HCT116 (cell line): Measurements from ENCODE around the gene KCNE4. TPM values are rescaled to one million over a fixed set of nuclear protein-coding genes. Genes with fewer than 3 reads are reported as not detected.

ENCODE experiments used
- ATAC-seq: fragments of 200-7000 bp; cut with Tn5 transposase; 2 replicates; pipeline ENCODE4 v1.9.1; 2020; ENCODE audit warnings: mild to moderate bottlenecking, moderate library complexity
- BruUV-seq: library from RNA; stranded (reverse); fragments of 400-500 nt; replicated peaks from 2 replicates; lab custom pipeline; 2021; lab: Mats Ljungman, UMichigan
- CTCF ChIA-PET: fragments of 300-600 bp; sonication (Branson Sonifier 250); formaldehyde crosslinking; loops from one replicate; lab custom pipeline; 2021; ENCODE audit warnings: antibody characterized with exemption; lab: Charles Lee
- POLR2A ChIA-PET: fragments of 300-600, 350-600 bp; sonication (Branson Sonifier 250); formaldehyde crosslinking; loops from one replicate; lab custom pipeline; 2021; ENCODE audit warnings: antibody characterized with exemption; lab: Charles Lee
- RAD21 ChIA-PET, 2 experiments: fragments of 300-600 bp; sonication (Branson Sonifier 250); formaldehyde crosslinking; loops; one replicate each; lab custom pipeline; 2023; ENCODE audit warnings: low total read pairs in 2 of 2; ENCODE audit not compliant: uncharacterized antibody in 2 of 2, unreplicated experiment in 2 of 2, low non-redundant PET in 1 of 2; lab: Charles Lee
- DNase-seq: peaks from one replicate; pipeline ENCODE4 v3.0.0-alpha.2; 2010; ENCODE audit warnings: low read depth, low spot score
- H2AFZ ChIP-seq: fragments of 200-600 bp; shearing (Covaris generic), sonication (generic); 2 replicates; pipeline ENCODE4 v1.6.1; 2017; ENCODE audit warnings: low read depth, mixed run types, mixed read lengths, antibody characterized with exemption, low read length; ENCODE audit not compliant: poor library complexity, severe bottlenecking
- H3K27ac ChIP-seq: 2 replicates; pipeline ENCODE4 v1.5.1; 2012; ENCODE audit warnings: low read depth, low read length
- H3K27me3 ChIP-seq: fragments of 200-600 bp; sonication (generic); 2 replicates; pipeline ENCODE4 v1.6.1; 2016; ENCODE audit warnings: mixed run types, low read length, mixed read lengths; ENCODE audit not compliant: insufficient read depth
- H3K36me3 ChIP-seq, 2 experiments: fragments of 200-500 bp in 1 of 2; fragments of 200-600 bp in 1 of 2; sonication (Bioruptor generic) in 1 of 2; sonication (generic) in 1 of 2; 2 replicates each; pipeline versions ENCODE4 v1.5.1 to v1.6.1; 2014 to 2016; ENCODE audit warnings: low read length in 2 of 2, inconsistent platforms in 1 of 2, mixed read lengths in 1 of 2, mixed run types in 1 of 2; ENCODE audit not compliant: insufficient read depth in 2 of 2, control insufficient read depth in 1 of 2
- H3K4me1 ChIP-seq, 2 experiments: fragments of 200-600 bp in 1 of 2; sonication (generic) in 1 of 2; 2 replicates each; pipeline versions ENCODE4 v1.5.1 to v1.6.1; 2012 to 2017; ENCODE audit warnings: low read length in 2 of 2, inconsistent platforms in 1 of 2, mild to moderate bottlenecking in 1 of 2, mixed read lengths in 1 of 2, mixed run types in 1 of 2, moderate library complexity in 1 of 2; ENCODE audit not compliant: insufficient read depth in 2 of 2, control insufficient read depth in 1 of 2
- H3K4me2 ChIP-seq: fragments of 200-600 bp; sonication (generic); 2 replicates; pipeline ENCODE4 v1.6.1; 2017; ENCODE audit warnings: mixed run types, low read length, mixed read lengths
- H3K4me3 ChIP-seq, 2 experiments: fragments of 200-600 bp in 1 of 2; sonication (generic) in 1 of 2; replicated peaks in 1 of 2; 2 replicates each; pipeline ENCODE4 v1.5.1; 2011 to 2016; ENCODE audit warnings: low read length in 2 of 2, control low read depth in 1 of 2, low read depth in 1 of 2, mild to moderate bottlenecking in 1 of 2, mixed read lengths in 1 of 2, mixed run types in 1 of 2
- H3K79me2 ChIP-seq: fragments of 200-600 bp; sonication (generic); 2 replicates; pipeline ENCODE4 v1.6.1; 2017; ENCODE audit warnings: mild to moderate bottlenecking, mixed run types, low read length, moderate library complexity, mixed read lengths; ENCODE audit not compliant: insufficient read depth
- H3K9ac ChIP-seq: fragments of 200-600 bp; sonication (generic); 2 replicates; pipeline ENCODE4 v1.6.1; 2016; ENCODE audit warnings: low read length, mixed read lengths
- H3K9me2 ChIP-seq: fragments of 200-600 bp; sonication (generic), shearing (Covaris generic); 2 replicates; pipeline ENCODE4 v1.6.1; 2017; ENCODE audit warnings: mixed run types, mild to moderate bottlenecking, moderate library complexity; ENCODE audit not compliant: insufficient read depth
- H3K9me3 ChIP-seq, 2 experiments: fragments of 200-500 bp in 1 of 2; fragments of 200-600 bp in 1 of 2; sonication (Bioruptor generic) in 1 of 2; sonication (generic) in 1 of 2; 2 replicates each; pipeline ENCODE4 v1.6.1; 2014 to 2017; ENCODE audit warnings: low read length in 2 of 2, mixed read lengths in 2 of 2, inconsistent platforms in 1 of 2, low read depth in 1 of 2, mild to moderate bottlenecking in 1 of 2, mixed run types in 1 of 2, moderate library complexity in 1 of 2; ENCODE audit not compliant: control insufficient read depth in 1 of 2, insufficient read depth in 1 of 2
- H4K20me1 ChIP-seq: fragments of 200-600 bp; sonication (generic), shearing (Covaris generic); 2 replicates; pipeline ENCODE4 v1.6.1; 2017; ENCODE audit warnings: mixed run types, mild to moderate bottlenecking, moderate library complexity; ENCODE audit not compliant: insufficient read depth
- ATF3 ChIP-seq: IDR thresholded peaks from 2 replicates; pipeline ENCODE4 v1.6.1; 2012
- CBX3 ChIP-seq: IDR thresholded peaks from 2 replicates; pipeline ENCODE4 v1.6.1; 2012; ENCODE audit warnings: low read depth
- CEBPB ChIP-seq: IDR thresholded peaks from 2 replicates; pipeline ENCODE4 v1.6.1; 2012; ENCODE audit warnings: low read depth
- CTCF ChIP-seq, 3 experiments: fragments of 200-600 bp in 1 of 3; sonication (generic) in 1 of 3; IDR thresholded peaks in 2 of 3; conservative IDR thresholded peaks in 1 of 3; 2 replicates each; pipeline ENCODE4 v1.5.1; 2012 to 2017; ENCODE audit warnings: low read depth in 2 of 3, low read length in 2 of 3, antibody characterized with exemption in 1 of 3, borderline replicate concordance in 1 of 3, control low read depth in 1 of 3, mild to moderate bottlenecking in 1 of 3, mixed read lengths in 1 of 3, mixed run types in 1 of 3, moderate library complexity in 1 of 3; ENCODE audit not compliant: insufficient read depth in 1 of 3
- EGR1 ChIP-seq: IDR thresholded peaks from 2 replicates; pipeline ENCODE4 v1.6.1; 2012; ENCODE audit warnings: low read depth
- ELF1 ChIP-seq: IDR thresholded peaks from 2 replicates; pipeline ENCODE4 v1.6.1; 2012; ENCODE audit warnings: low read depth, borderline replicate concordance
- EZH2 ChIP-seq: fragments of 200-600 bp; sonication (generic); IDR thresholded peaks from 2 replicates; pipeline ENCODE4 v1.6.1; 2017; ENCODE audit warnings: antibody characterized with exemption, mixed run types
- EZH2phosphoT487 ChIP-seq: fragments of 200-600 bp; IDR thresholded peaks from 2 replicates; pipeline ENCODE4 v1.6.1; 2018; ENCODE audit warnings: antibody characterized with exemption, borderline replicate concordance
- FOSL1 ChIP-seq: IDR thresholded peaks from 2 replicates; pipeline ENCODE4 v1.6.1; 2012; ENCODE audit warnings: low read depth
- JUND ChIP-seq: IDR thresholded peaks from 2 replicates; pipeline ENCODE4 v1.6.1; 2012
- MAX ChIP-seq: IDR thresholded peaks from 2 replicates; pipeline ENCODE4 v1.6.1; 2012
- POLR2A ChIP-seq: IDR thresholded peaks from 2 replicates; pipeline ENCODE4 v1.7.0; 2011; ENCODE audit warnings: borderline replicate concordance; ENCODE audit not compliant: insufficient read depth, insufficient read length; ENCODE audit errors: extremely low read depth
- RAD21 ChIP-seq: IDR thresholded peaks from 2 replicates; pipeline ENCODE4 v1.6.1; 2012; ENCODE audit warnings: low read depth, mild to moderate bottlenecking
- REST ChIP-seq: IDR thresholded peaks from 2 replicates; pipeline ENCODE4 v1.6.1; 2012; ENCODE audit warnings: low read depth
- SIN3A ChIP-seq: IDR thresholded peaks from 2 replicates; pipeline ENCODE4 v1.6.1; 2012; ENCODE audit warnings: low read depth
- SRF ChIP-seq: IDR thresholded peaks from 2 replicates; pipeline ENCODE4 v1.6.1; 2012; ENCODE audit warnings: low read depth
- YY1 ChIP-seq: IDR thresholded peaks from 2 replicates; pipeline ENCODE4 v1.6.1; 2011; ENCODE audit warnings: low read length, low read depth, moderate library complexity, mild to moderate bottlenecking; ENCODE audit not compliant: insufficient replicate concordance; ENCODE audit errors: extremely low read depth
- ZBTB33 ChIP-seq: IDR thresholded peaks from 2 replicates; pipeline ENCODE4 v1.6.1; 2011; ENCODE audit warnings: mild to moderate bottlenecking, low read length, moderate library complexity; ENCODE audit not compliant: insufficient replicate concordance; ENCODE audit errors: extremely low read depth
- ZFX ChIP-seq: fragments of 450-650 bp; IDR thresholded peaks from 2 replicates; pipeline ENCODE4 v1.6.1; 2017
- ZNF274 ChIP-seq: fragments of 200-500 bp; sonication (Bioruptor generic); IDR thresholded peaks from 2 replicates; pipeline ENCODE4 v1.6.1; 2014; ENCODE audit warnings: mild to moderate bottlenecking, low read depth, low read length, inconsistent platforms
- intact Hi-C: fragments of 100-400 bp; cut with micrococcal nuclease; formaldehyde crosslinking; loops from 2 replicates; pipeline ENCODE4 v1.10.0; 2022
- total RNA-seq: library from RNA; stranded (reverse); gene quantifications from one replicate; pipeline ENCODE4 v1.2.1, GENCODE V29; 2021; ENCODE audit not compliant: unreplicated experiment

Gene KCNE4
- total RNA-seq, 1 experiment from 2014 or later = not detected

GRCh38 chr2:223058952-223059716 is 7.1 kb downstream of the KCNE4 start:
- TF ChIP-seq FOSL1 (no peak), REST (no peak), EGR1 (no peak), ZNF274 (no peak), CBX3 (no peak), YY1 (no peak), ZBTB33 (no peak), JUND (no peak), EZH2phosphoT487 (no peak), SIN3A (no peak), CEBPB (no peak), ZFX (no peak), EZH2 (no peak), CTCF (IDR thresholded peaks at IDR 0.05 in 2 of 3, conservative IDR thresholded peaks at IDR 0.05 in 1 of 3; ENCODE audit: borderline replicate concordance in 1 of 3, insufficient read depth in 1 of 3, low read depth in 2 of 3, low read length in 2 of 3) (no peak), POLR2A (no peak), ELF1 (no peak), SRF (no peak), ATF3 (no peak), MAX (no peak), RAD21 (no peak)
- Histone ChIP-seq H3K4me1 (peaks cover 0 to 7% of the 10 kb centered on the region in 2 experiments; a peak in 1 of 4 replicates), H3K27me3 (no peaks in the 10 kb centered on the region), H2AFZ (no peak overlapping the region), H3K4me3 (no peak overlapping the region), H3K4me2 (no peak overlapping the region), H4K20me1 (no peaks in the 10 kb centered on the region), H3K27ac (no peak overlapping the region), H3K9me2 (no peaks in the 10 kb centered on the region), H3K9me3 (no peaks in the 10 kb centered on the region), H3K36me3 (no peaks in the 10 kb centered on the region), H3K9ac (no peak overlapping the region), H3K79me2 (no peaks in the 10 kb centered on the region)
- ChIA-PET CTCF (no interaction called here), RAD21 (no interaction called here), POLR2A (no interaction called here)
- ATAC-seq (no peak), DNase-seq (no peak)
- intact Hi-C loops = no loop called here
- BruUV-seq = no TSS peak
